K562 (cell line): Measurements from ENCODE around the gene PSAP. TPM values are rescaled to one million over a fixed set of nuclear protein-coding genes. Genes with fewer than 3 reads are reported as not detected.

Experiments used
- CREB1 ChIP-seq, 2 experiments: sonication (generic) in 1 of 2; formaldehyde crosslinking in 1 of 2; IDR thresholded peaks; 2 replicates each; pipeline versions ENCODE4 v1.6.1 to v1.8.0; 2012 to 2022; ENCODE audit warnings: inconsistent platforms in 1 of 2, mild to moderate bottlenecking in 1 of 2, missing genetic modification reagents in 1 of 2, moderate library complexity in 1 of 2
- FOXK1 ChIP-seq: sonication (generic); formaldehyde crosslinking; IDR thresholded peaks from 2 replicates; pipeline ENCODE4 v1.8.0; 2022; ENCODE audit warnings: missing genetic modification reagents, mild to moderate bottlenecking, borderline replicate concordance
- FOXP4 ChIP-seq: sonication (generic); formaldehyde crosslinking; IDR thresholded peaks from 2 replicates; pipeline ENCODE4 v1.8.0; 2022; ENCODE audit warnings: mild to moderate bottlenecking, missing genetic modification reagents, borderline replicate concordance
- PREB ChIP-seq: sonication (generic); formaldehyde crosslinking; IDR thresholded peaks from 2 replicates; pipeline ENCODE4 v1.8.1; 2023; ENCODE audit warnings: mild to moderate bottlenecking, missing genetic modification reagents
- REST ChIP-seq, 2 experiments: fragments of 450-650 bp; formaldehyde crosslinking in 1 of 2; IDR thresholded peaks; 2 replicates each; pipeline versions ENCODE4 v1.4.0 to v1.6.1; 2014 to 2020; ENCODE audit warnings: mild to moderate bottlenecking in 2 of 2, borderline replicate concordance in 1 of 2, low read depth in 1 of 2
- SIN3A ChIP-seq, 2 experiments: fragments of 150-350 bp in 1 of 2; IDR thresholded peaks; 2 replicates each; pipeline ENCODE4 v1.6.1; 2011 to 2016; ENCODE audit warnings: borderline replicate concordance in 2 of 2, low read depth in 2 of 2, low read length in 2 of 2, mild to moderate bottlenecking in 2 of 2, moderate library complexity in 2 of 2; ENCODE audit not compliant: control insufficient read depth in 1 of 2
- U2AF1 ChIP-seq: fragments of 200-400 bp; formaldehyde crosslinking; optimal IDR thresholded peaks from 2 replicates; pipeline ENCODE3; 2017; ENCODE audit warnings: mild to moderate bottlenecking, low read depth, low read length, moderate library complexity
- ZNF143 ChIP-seq: sonication (generic); formaldehyde crosslinking; IDR thresholded peaks from 2 replicates; pipeline ENCODE4 v1.9.0; 2022; ENCODE audit warnings: mild to moderate bottlenecking, missing genetic modification reagents
- ZNF263 ChIP-seq: sonication (generic); formaldehyde crosslinking; IDR thresholded peaks from 2 replicates; pipeline ENCODE4 v1.8.0; 2022; ENCODE audit warnings: mild to moderate bottlenecking, missing genetic modification reagents, borderline replicate concordance
- polyA plus RNA-seq, 8 experiments: library from polyadenylated mRNA; depleted of rRNA in 4 of 8; stranded (reverse) in 5 of 8; unstranded in 3 of 8; fragments of >200 nt; fragmentation: Nextera tagmentation in 2 of 8; fragmentation: Illumina TruSeq in 1 of 8; extraction: Ambion mirVana in 2 of 8; extraction: Trizol in 1 of 8; gene quantifications; 2 replicates each; pipeline versions ENCODE4 v1.2.1 to v1.2.3, GENCODE V29; 2011 to 2014; ENCODE audit warnings: inconsistent platforms in 1 of 8, missing spikeins in 1 of 8
- total RNA-seq, 7 experiments: library from RNA; depleted of rRNA in 6 of 7; stranded (reverse); fragments of >200 nt in 6 of 7; fragmentation: Illumina TruSeq in 2 of 7; extraction: Trizol in 2 of 7; gene quantifications; 2 replicates each; pipeline versions ENCODE4 v1.2.1 to v1.2.3, GENCODE V29; 2011 to 2021; ENCODE audit warnings: low replicate concordance in 1 of 7

PSAP gene
- total and polyA plus RNA-seq, 9 of the 15 experiments (the other 6 are each of a cell fraction or from before 2014, with no cell fraction given), result 245 to 700 (median 429) TPM

GRCh38 chr10:71773221-71773971, 77.7 kb downstream of the PSAP start, which contains the start of gene VSIR (continued):
- TF ChIP-seq REST (IDR thresholded peaks at IDR 0.05; ENCODE audit: borderline replicate concordance) (peak; percentile 78), REST (CRISPR knock-in tag; IDR thresholded peaks at IDR 0.05; ENCODE audit: low read depth) (peak; percentile 80), FOXK1 (CRISPR knock-in tag) (no peak), ZNF143 (CRISPR knock-in tag) (no peak), U2AF1 (peak; percentile 46), ZNF263 (CRISPR knock-in tag) (peak; percentile 92), CREB1 (IDR thresholded peaks at IDR 0.05) (peak; percentile 19; the same call in 1 of the 2 replicates), CREB1 (CRISPR knock-in tag; IDR thresholded peaks at IDR 0.05) (peak; percentile 73), FOXP4 (CRISPR knock-in tag) (peak; percentile 63; the same call in 1 of the 2 replicates), SIN3A (IDR thresholded peaks at IDR 0.05; ENCODE audit: borderline replicate concordance in 2 of 2, control insufficient read depth in 1 of 2, low read depth in 2 of 2, low read length in 2 of 2) (peak in 1 of 2 experiments; percentile 32; a peak in 1 of 4 replicates), PREB (CRISPR knock-in tag) (peak; percentile 74; the same call in 1 of the 2 replicates)
